Measurements from ENCODE around the gene COL24A1.

The COL24A1 gene

DNA sequence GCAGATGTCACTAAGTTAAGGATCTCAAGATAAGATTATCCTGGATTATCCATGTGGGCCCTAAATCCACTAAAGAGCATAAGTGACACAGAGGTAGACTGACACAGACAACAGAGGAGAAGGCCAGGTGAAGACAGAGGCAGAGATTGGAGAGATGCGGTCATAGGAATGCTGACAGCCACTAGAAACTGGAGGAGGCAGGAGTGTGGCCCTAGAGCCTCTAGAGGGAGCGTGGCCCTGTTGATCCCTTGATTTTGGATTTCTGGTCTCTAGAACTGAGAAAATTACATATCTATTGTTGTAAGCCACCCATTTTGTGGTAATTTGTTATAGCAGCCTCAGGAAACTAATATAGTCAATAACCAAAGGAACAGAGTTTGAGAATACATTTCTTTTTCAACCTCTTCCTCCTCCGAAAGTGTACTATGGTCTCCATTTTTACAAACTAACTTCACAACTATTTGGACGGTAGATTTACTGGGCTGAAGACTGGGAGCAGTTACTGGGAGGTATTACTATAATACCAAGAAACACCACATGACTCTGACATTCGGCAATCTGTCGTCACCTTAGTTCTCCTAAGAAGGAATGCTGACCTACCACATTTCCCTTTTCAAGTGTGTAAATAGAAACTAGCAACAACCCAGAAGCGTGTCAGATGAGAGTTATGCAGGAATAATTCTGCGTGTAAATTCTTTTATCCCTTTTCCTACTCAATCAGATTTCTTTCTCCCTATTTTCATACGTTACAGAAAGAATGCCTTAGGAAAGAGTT lies 332.3 kb downstream of the COL24A1 start:
- in situ Hi-C loops (cut with HindIII; ENCODE audit: low sequenced_read_pairs): no loop called here
- H3K4me3 ChIP-seq (ENCODE audit: low read depth, low read length): no peak overlapping the region
- TF ChIP-seq, protein P1, sequence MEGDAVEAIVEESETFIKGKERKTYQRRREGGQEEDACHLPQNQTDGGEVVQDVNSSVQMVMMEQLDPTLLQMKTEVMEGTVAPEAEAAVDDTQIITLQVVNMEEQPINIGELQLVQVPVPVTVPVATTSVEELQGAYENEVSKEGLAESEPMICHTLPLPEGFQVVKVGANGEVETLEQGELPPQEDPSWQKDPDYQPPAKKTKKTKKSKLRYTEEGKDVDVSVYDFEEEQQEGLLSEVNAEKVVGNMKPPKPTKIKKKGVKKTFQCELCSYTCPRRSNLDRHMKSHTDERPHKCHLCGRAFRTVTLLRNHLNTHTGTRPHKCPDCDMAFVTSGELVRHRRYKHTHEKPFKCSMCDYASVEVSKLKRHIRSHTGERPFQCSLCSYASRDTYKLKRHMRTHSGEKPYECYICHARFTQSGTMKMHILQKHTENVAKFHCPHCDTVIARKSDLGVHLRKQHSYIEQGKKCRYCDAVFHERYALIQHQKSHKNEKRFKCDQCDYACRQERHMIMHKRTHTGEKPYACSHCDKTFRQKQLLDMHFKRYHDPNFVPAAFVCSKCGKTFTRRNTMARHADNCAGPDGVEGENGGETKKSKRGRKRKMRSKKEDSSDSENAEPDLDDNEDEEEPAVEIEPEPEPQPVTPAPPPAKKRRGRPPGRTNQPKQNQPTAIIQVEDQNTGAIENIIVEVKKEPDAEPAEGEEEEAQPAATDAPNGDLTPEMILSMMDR (IDR thresholded peaks at IDR 0.05; ENCODE audit: low read depth, low read length): no peak
- no peak for DNase-seq (ENCODE audit: low read depth, low spot score)

DNA sequence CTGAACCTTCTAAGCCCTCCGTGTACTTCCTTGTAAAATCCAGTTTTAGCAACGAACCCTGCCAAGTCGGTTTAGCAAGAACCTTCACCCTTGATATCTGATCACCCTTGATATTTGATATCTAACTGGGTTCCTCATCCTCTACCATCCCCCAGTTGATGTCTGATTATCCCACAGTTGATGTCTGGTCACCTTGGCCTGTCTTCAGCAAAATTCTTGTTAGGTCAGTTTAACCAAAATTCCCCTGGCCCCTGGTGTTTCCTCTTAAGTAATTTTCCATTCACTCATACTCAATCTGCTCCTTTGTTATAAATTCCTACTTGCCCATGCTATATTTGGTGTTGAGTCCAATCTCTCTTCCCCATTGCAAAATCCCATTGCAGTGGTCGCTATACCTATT lies 333.9 kb downstream of the COL24A1 start:
- TF ChIP-seq, protein P1 (IDR thresholded peaks at IDR 0.05; ENCODE audit: low read depth, low read length): no peak
- DNase-seq (ENCODE audit: low read depth, low spot score): no peak
- in situ Hi-C loops (cut with HindIII; ENCODE audit: low sequenced_read_pairs): no loop called here
- H3K4me3 ChIP-seq (ENCODE audit: low read depth, low read length): no peak overlapping the region

DNA sequence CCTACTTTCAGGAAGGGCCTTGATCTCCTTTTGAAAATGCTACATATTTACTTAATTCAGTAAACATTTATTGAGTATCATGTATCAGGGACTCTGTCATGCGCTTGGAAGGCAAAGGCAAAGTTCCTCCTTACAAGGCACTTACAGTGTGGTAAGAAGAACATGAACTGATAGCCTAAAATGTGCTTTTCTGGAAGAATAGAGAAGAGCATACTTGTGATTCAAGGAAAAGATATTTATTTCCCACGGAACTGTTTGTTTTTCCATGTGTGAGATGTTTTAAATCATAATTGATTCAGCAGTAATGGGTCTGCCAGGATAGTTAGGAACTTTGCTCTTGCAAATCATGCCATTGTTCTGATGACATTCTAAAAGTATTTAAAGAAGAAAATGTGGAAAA lies 338.2 kb downstream of the COL24A1 start:
- peak; percentile 31 for DNase-seq (ENCODE audit: low read depth, low spot score)
- no peak overlapping the region for H3K4me3 ChIP-seq (ENCODE audit: low read depth, low read length)
- in situ Hi-C loops (cut with HindIII; ENCODE audit: low sequenced_read_pairs): no loop called here
- TF ChIP-seq, protein P1 (IDR thresholded peaks at IDR 0.05; ENCODE audit: low read depth, low read length): no peak

DNA sequence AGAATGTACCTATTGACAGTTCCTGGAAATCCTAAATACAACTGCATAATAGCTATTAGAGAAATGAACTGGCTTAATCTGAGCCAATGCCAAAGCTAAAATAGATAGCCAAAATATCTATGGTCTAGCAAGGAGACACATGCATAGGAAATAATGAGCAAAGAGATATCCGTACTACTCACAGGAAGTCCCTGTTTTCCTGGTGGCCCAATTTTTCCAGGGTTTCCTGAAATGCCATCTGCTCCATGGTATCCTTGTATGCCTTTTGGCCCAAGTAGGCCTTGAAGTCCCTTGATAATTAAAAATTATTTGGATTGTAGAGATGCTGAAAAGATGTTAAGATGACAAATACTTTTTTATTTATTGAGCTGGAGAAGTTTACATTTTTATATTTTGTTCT lies 340.0 kb downstream of the COL24A1 start:
- in situ Hi-C loops (cut with HindIII; ENCODE audit: low sequenced_read_pairs): no loop called here
- DNase-seq (ENCODE audit: low read depth, low spot score): no peak
- H3K4me3 ChIP-seq (ENCODE audit: low read depth, low read length): no peak overlapping the region
- TF ChIP-seq, protein P1 (IDR thresholded peaks at IDR 0.05; ENCODE audit: low read depth, low read length): no peak

DNA sequence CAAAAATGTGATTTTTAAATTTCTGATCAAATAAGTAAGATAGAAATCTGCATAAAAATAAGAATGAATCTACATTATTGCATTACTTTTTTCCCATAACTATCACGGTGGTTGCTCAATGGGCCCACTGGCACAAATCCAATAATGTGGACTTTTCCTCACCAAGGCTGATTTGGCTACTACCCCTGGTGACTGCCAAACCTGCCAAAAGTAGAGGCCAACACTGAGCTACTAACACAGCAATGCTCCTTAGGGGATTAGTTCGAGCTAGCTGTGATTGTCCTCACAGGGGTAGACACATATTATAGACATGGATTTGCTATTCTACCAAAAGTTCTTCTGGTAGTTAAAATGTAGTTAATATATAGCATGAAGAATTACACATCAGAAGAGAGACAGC lies 340.7 kb downstream of the COL24A1 start:
- H3K4me3 ChIP-seq (ENCODE audit: low read depth, low read length): no peak overlapping the region
- DNase-seq (ENCODE audit: low read depth, low spot score): no peak
- in situ Hi-C loops (cut with HindIII; ENCODE audit: low sequenced_read_pairs): no loop called here
- TF ChIP-seq, protein P1 (IDR thresholded peaks at IDR 0.05; ENCODE audit: low read depth, low read length): no peak

DNA sequence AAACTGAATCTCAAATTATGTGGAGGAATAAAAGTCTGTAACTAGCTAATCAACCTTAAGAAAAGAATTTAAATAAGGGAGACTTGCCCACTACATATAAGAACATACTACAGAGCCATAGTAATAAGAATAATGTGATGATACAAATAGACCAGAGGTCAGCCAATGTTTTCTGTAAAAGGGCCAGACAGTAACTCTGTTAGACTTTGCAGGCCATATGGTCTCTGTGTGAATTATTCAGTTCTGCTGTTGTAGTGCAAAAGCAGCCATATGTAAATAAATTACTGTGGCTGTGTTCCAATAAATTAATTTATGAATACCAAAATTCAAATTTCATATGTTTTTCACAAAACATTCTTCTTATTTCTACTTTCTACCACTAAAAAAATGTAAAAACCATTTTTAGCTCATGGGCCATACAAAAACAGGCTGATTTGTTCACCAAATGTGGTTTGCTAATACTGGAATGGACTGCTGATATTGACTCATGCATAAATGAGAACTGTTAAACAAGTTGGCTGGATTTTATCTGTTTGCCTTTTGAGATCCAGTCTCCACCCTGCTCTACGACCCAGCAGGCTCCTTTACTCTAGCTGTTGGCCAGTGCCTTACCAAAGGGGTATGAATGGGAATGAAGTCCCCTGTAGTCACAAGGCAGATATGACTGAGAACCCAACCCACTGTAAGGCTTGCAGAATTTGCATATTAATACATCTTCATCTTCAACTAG lies 350.2 kb downstream of the COL24A1 start:
- no peak for DNase-seq (ENCODE audit: low read depth, low spot score)
- in situ Hi-C loops (cut with HindIII; ENCODE audit: low sequenced_read_pairs): no loop called here
- TF ChIP-seq, protein P1 (IDR thresholded peaks at IDR 0.05; ENCODE audit: low read depth, low read length): no peak
- no peak overlapping the region for H3K4me3 ChIP-seq (ENCODE audit: low read depth, low read length)

Measured in astrocyte of the spinal cord (primary cell).